ENCODE measurements around the gene PRKAR1B. TPM values are rescaled to one million over a fixed set of nuclear protein-coding genes. Genes with fewer than 3 reads are reported as not detected.

The PRKAR1B gene
- total and polyA plus RNA-seq, 2 donors, result 13.7 to 15.4 TPM

DNA sequence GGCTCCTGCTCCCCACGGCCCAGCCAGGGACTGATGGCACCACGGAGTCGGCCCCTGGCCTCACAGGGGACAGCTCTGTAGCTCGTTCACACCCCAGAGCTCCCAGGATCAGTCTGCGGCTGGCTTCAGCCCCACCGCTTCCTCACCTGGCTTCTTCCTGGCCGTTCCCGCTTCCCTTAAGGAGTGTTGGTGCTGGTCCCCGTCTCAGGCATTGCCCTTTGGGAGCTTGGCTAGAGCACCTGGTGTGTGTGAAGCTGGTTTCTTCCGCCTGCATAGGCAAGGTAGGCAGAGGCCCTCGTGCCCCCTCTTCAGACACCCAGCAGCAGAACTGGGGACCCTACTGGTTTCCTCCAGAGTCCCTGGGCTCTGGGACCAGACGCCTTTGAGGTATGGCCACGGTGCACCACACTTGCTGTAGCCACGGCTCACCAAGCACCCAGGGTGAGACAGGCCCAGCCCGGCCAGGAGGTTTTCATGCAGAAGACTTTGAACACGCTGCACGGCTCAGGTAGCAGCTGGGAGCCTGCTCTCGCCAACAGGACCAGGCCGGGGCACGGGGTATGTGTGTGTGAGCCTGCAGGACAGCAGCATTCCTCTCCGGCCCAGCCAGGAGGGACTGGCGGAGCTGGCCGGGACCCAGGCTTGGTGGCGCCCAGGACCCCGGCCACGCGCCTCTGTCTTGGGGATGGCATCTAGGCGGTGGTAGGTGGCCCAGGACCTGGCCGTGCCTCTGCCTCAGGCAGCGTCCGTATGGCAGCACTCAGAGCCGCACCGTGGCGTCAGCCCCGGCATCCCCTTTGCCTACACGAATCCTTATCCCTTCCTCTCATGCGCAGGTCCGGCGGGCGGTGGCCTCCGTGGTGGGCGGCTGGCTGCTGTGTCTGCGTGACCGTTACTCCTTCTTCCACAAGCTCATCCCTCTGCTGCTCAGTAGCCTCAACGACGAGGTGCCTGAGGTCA is 13.2 kb upstream of the PRKAR1B start:
- no peaks in the 10 kb centered on the region for H3K27me3 ChIP-seq (ENCODE audit: control insufficient read depth in 2 of 2, insufficient read depth in 1 of 2, low read length in 1 of 2)
- H3K4me1 ChIP-seq (ENCODE audit: control insufficient read depth in 2 of 2, insufficient read depth in 2 of 2, low read length in 2 of 2), result no peaks in the 10 kb centered on the region
- 97% methylated on average over 46 of the region's 46 CpGs for WGBS
- H3K9me3 ChIP-seq (ENCODE audit: control insufficient read depth in 2 of 2, insufficient read depth in 1 of 2, low read length in 1 of 2), result peaks cover 0 to under 1% of the 10 kb centered on the region in 2 donors
- H3K27ac ChIP-seq (ENCODE audit: low read depth in 1 of 2, low read length in 1 of 2), result no peak overlapping the region
- no peak overlapping the region for H3K4me3 ChIP-seq (ENCODE audit: low read length in 2 of 2)
- H3K36me3 ChIP-seq (ENCODE audit: control insufficient read depth in 2 of 2, insufficient read depth in 2 of 2, low read length in 1 of 2), result peaks cover 17 to 34% of the 10 kb centered on the region in 2 donors
- DNase-seq (ENCODE audit: low read depth in 6 of 9, low spot score in 9 of 9), result no peak

DNA sequence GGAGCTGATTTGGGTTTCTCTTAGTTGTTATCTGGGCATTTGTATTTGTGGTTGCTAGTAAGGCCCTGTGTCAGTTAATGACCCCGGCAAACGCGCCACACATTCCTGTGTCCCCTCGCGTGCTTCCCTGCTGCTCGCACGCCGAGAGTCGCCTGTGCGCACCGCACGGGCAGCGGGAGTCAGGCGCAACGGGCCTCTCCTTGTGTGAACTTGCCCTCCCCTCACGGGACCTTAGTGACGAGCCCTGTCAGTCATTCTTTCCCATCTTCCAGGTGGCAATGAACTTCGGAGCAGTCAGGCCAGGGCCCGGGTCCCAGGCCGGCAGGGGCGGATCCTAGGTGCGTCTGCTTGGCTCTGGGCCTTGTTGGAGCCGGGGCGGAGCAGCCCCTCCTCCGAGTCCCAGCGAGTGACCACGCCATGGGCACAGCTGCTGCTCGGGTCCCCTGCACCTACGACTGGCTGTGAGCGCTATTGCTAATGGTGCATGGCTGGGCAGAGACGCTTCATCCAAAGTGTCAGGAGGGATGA is 12.4 kb upstream of the PRKAR1B start:
- WGBS, result 97% methylated on average over 31 of the region's 31 CpGs

DNA sequence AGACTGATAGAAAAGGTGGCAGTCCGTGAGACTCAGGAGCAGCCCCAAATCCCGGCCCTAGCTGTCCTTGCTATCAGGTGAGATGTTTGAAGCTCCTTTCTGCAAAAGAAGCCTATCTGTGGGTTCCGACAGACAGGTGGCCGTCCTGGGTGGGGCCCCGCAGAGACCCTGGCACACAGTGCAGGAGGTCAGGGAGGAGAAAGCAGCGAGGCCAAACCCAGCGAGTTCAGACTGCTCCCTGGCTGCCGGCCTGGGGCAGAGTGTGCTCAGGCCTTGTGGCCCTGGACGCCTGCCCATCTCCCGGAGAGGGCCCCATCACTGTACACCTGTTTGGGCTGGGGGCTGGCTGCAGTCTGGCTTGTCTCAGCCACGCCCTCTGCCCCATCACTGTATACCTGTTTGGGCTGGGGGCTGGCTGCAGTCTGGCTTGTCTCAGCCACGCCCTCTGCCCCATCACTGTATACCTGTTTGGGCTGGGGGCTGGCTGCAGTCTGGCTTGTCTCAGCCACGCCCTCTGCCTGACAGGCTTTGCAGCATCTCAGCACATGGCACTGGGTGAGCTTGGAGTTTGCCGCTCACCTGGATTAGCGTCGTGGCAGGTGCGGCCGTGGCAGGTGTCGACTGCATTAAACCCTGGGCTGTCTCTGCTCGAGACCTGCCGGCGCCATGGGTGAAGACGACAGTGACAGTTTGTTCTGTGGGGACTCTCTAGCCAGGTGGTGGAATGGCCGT is 11.8 kb upstream of the PRKAR1B start:
- Histone ChIP-seq H3K4me3 (ENCODE audit: low read length in 2 of 2) (no peak overlapping the region), H3K4me1 (ENCODE audit: control insufficient read depth in 2 of 2, insufficient read depth in 2 of 2, low read length in 2 of 2) (no peaks in the 10 kb centered on the region), H3K9me3 (ENCODE audit: control insufficient read depth in 2 of 2, insufficient read depth in 1 of 2, low read length in 1 of 2) (peaks cover 2 to 9% of the 10 kb centered on the region in 2 donors), H3K36me3 (ENCODE audit: control insufficient read depth in 2 of 2, insufficient read depth in 2 of 2, low read length in 1 of 2) (peaks cover 15 to 35% of the 10 kb centered on the region in 2 donors), H3K27me3 (ENCODE audit: control insufficient read depth in 2 of 2, insufficient read depth in 1 of 2, low read length in 1 of 2) (no peaks in the 10 kb centered on the region), H3K27ac (ENCODE audit: low read depth in 1 of 2, low read length in 1 of 2) (no peak overlapping the region)
- no peak for DNase-seq (ENCODE audit: low read depth in 6 of 9, low spot score in 9 of 9)
- 96% methylated on average over 24 of the region's 24 CpGs for WGBS

More for the DNA sequence above, 12.4 kb upstream of the PRKAR1B start:
- Histone ChIP-seq H3K4me3 (ENCODE audit: low read length in 2 of 2) (no peak overlapping the region), H3K9me3 (ENCODE audit: control insufficient read depth in 2 of 2, insufficient read depth in 1 of 2, low read length in 1 of 2) (peaks cover 0 to 8% of the 10 kb centered on the region in 2 donors), H3K27me3 (ENCODE audit: control insufficient read depth in 2 of 2, insufficient read depth in 1 of 2, low read length in 1 of 2) (no peaks in the 10 kb centered on the region), H3K27ac (ENCODE audit: low read depth in 1 of 2, low read length in 1 of 2) (no peak overlapping the region), H3K4me1 (ENCODE audit: control insufficient read depth in 2 of 2, insufficient read depth in 2 of 2, low read length in 2 of 2) (no peaks in the 10 kb centered on the region), H3K36me3 (ENCODE audit: control insufficient read depth in 2 of 2, insufficient read depth in 2 of 2, low read length in 1 of 2) (peaks cover 15 to 35% of the 10 kb centered on the region in 2 donors)
- DNase-seq (ENCODE audit: low read depth in 6 of 9, low spot score in 9 of 9), result no peak

DNA sequence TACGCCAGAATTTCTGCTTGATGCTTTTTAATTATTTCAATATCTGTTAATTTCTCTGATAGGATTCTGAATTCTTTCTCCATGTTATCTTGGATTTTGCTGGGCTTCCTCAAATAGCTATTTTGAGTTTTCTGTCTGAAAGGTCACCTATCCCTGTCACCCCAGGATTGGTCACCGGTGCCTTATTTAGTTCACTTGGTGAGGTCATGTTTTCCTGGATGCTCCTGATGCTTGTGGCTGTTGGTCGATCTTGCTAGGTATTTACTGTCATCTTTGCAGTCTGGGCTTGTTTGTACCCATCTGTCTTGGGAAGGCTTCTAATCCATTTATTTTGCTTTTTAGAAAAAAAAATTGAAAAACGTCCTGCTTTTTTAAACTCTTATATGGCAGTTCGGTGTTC is 11.2 kb upstream of the PRKAR1B start:
- Histone ChIP-seq H3K27me3 (ENCODE audit: control insufficient read depth in 2 of 2, insufficient read depth in 1 of 2, low read length in 1 of 2) (no peaks in the 10 kb centered on the region), H3K27ac (ENCODE audit: low read depth in 1 of 2, low read length in 1 of 2) (no peak overlapping the region), H3K36me3 (ENCODE audit: control insufficient read depth in 2 of 2, insufficient read depth in 2 of 2, low read length in 1 of 2) (peaks cover 15 to 35% of the 10 kb centered on the region in 2 donors), H3K4me3 (ENCODE audit: low read length in 2 of 2) (no peak overlapping the region), H3K9me3 (ENCODE audit: control insufficient read depth in 2 of 2, insufficient read depth in 1 of 2, low read length in 1 of 2) (peaks cover 2 to 12% of the 10 kb centered on the region in 2 donors), H3K4me1 (ENCODE audit: control insufficient read depth in 2 of 2, insufficient read depth in 2 of 2, low read length in 2 of 2) (no peaks in the 10 kb centered on the region)
- WGBS, result 96% methylated on average over 5 of the region's 5 CpGs
- no peak for DNase-seq (ENCODE audit: low read depth in 6 of 9, low spot score in 9 of 9)

DNA sequence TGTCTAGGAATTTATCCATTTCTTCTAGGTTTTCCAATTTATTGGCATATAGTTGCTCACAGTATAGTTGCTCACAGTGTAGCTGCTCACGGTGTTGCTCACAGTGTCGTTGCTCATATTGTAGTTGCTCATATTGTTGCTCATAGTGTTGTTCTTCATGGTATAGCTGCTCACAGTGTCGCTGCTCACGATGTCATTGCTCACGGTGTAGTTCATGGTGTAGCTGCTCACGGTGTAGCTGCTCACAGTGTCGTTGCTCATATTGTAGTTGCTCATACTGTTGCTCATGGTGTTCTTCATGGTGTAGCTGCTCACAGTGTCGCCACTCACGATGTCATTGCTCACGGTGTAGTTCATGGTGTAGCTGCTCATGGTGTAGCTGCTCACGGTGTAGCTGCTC is 7.7 kb upstream of the PRKAR1B start:
- DNase-seq (ENCODE audit: low read depth in 6 of 9, low spot score in 9 of 9), result no peak
- no peak overlapping the region for H3K27ac ChIP-seq (ENCODE audit: low read depth in 1 of 2, low read length in 1 of 2)
- no peaks in the 10 kb centered on the region for H3K27me3 ChIP-seq (ENCODE audit: control insufficient read depth in 2 of 2, insufficient read depth in 1 of 2, low read length in 1 of 2)
- H3K4me3 ChIP-seq (ENCODE audit: low read length in 2 of 2), result no peak overlapping the region
- H3K4me1 ChIP-seq (ENCODE audit: control insufficient read depth in 2 of 2, insufficient read depth in 2 of 2, low read length in 2 of 2), result no peaks in the 10 kb centered on the region
- H3K9me3 ChIP-seq (ENCODE audit: control insufficient read depth in 2 of 2, insufficient read depth in 1 of 2, low read length in 1 of 2), result peaks cover 2 to 12% of the 10 kb centered on the region in 2 donors
- WGBS, result 98% methylated on average over 11 of the region's 11 CpGs
- H3K36me3 ChIP-seq (ENCODE audit: control insufficient read depth in 2 of 2, insufficient read depth in 2 of 2, low read length in 1 of 2), result peaks cover 14 to 37% of the 10 kb centered on the region in 2 donors

DNA sequence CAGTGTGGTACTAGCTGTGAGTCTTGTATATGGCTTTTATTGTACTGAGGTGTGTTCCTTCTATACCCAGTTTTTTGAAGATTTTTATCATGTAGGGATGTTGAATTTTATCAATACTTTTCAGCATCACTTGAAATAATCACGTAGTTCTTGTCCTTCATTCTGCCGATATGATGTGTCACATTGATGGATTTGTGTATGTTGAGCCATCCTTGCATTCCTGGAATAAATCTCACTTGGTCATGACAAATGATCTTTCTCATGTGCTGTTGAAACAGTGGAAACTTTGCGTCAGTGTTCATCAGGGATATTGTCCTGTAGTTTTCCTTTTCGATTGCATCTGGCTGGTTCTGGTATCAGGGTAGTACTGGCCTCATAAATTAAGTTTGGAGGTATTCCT is 7.1 kb upstream of the PRKAR1B start:
- Histone ChIP-seq H3K4me1 (ENCODE audit: control insufficient read depth in 2 of 2, insufficient read depth in 2 of 2, low read length in 2 of 2) (no peaks in the 10 kb centered on the region), H3K36me3 (ENCODE audit: control insufficient read depth in 2 of 2, insufficient read depth in 2 of 2, low read length in 1 of 2) (peaks cover 20 to 38% of the 10 kb centered on the region in 2 donors), H3K9me3 (ENCODE audit: control insufficient read depth in 2 of 2, insufficient read depth in 1 of 2, low read length in 1 of 2) (peaks cover 2 to 12% of the 10 kb centered on the region in 2 donors), H3K27me3 (ENCODE audit: control insufficient read depth in 2 of 2, insufficient read depth in 1 of 2, low read length in 1 of 2) (no peaks in the 10 kb centered on the region), H3K4me3 (ENCODE audit: low read length in 2 of 2) (no peak overlapping the region), H3K27ac (ENCODE audit: low read depth in 1 of 2, low read length in 1 of 2) (no peak overlapping the region)
- 99% methylated on average over 4 of the region's 4 CpGs for WGBS
- DNase-seq (ENCODE audit: low read depth in 6 of 9, low spot score in 9 of 9), result no peak

DNA sequence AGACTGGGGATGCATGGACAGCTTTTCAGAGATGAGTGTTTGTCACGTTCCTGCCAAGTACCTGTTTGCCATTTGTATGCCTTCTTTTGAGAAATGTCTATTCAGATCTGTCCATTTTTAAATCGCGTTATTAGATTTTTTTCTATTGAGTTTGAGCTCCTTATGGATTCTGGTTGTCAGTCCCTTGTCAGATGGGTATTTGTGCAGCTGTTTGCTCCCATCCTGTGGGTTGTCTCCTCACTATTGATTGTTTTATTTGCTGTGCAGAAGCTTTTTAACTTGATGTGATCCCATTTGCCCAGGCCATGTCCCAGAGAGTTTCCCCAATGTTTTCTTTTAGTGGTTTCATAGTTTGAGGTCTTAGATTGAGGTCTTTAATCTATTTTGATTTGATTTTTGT is 5.5 kb upstream of the PRKAR1B start:
- peaks cover 5% of the 10 kb centered on the region in 2 donors for H3K4me1 ChIP-seq (ENCODE audit: control insufficient read depth in 2 of 2, insufficient read depth in 2 of 2, low read length in 2 of 2)
- H3K36me3 ChIP-seq (ENCODE audit: control insufficient read depth in 2 of 2, insufficient read depth in 2 of 2, low read length in 1 of 2), result peaks cover 20 to 34% of the 10 kb centered on the region in 2 donors
- no peak overlapping the region for H3K4me3 ChIP-seq (ENCODE audit: low read length in 2 of 2)
- no peaks in the 10 kb centered on the region for H3K27me3 ChIP-seq (ENCODE audit: control insufficient read depth in 2 of 2, insufficient read depth in 1 of 2, low read length in 1 of 2)
- no peak for DNase-seq (ENCODE audit: low read depth in 6 of 9, low spot score in 9 of 9)
- H3K9me3 ChIP-seq (ENCODE audit: control insufficient read depth in 2 of 2, insufficient read depth in 1 of 2, low read length in 1 of 2), result peaks cover 2 to 12% of the 10 kb centered on the region in 2 donors
- 98% methylated on average over 3 of the region's 3 CpGs for WGBS
- no peak overlapping the region for H3K27ac ChIP-seq (ENCODE audit: low read depth in 1 of 2, low read length in 1 of 2)

DNA sequence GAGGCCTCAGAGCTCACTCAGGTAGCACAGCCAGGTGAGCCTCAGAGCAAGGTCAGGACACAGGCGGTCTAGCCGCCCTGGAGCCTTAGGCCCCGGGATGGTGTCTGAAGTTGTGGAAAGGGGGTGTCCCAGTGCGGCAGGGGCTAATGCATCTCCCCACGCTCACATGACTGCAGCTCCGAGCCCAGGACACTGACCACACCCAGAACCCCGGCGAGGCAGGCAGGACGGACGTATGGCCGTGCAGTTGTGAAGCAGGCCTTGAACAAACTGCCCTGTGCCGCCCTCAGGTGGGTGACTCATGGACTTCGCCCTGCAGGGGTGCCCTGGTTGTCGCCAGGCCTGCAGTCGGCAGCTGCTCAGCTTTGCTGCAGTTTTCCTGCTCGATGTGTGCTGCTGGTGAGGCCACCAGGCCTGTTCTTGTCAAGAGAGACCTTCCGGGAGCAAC is 5.0 kb upstream of the PRKAR1B start:
- no peak for DNase-seq (ENCODE audit: low read depth in 6 of 9, low spot score in 9 of 9)
- Histone ChIP-seq H3K27me3 (ENCODE audit: control insufficient read depth in 2 of 2, insufficient read depth in 1 of 2, low read length in 1 of 2) (no peaks in the 10 kb centered on the region), H3K36me3 (ENCODE audit: control insufficient read depth in 2 of 2, insufficient read depth in 2 of 2, low read length in 1 of 2) (peaks cover 20 to 34% of the 10 kb centered on the region in 2 donors), H3K27ac (ENCODE audit: low read depth in 1 of 2, low read length in 1 of 2) (no peak overlapping the region), H3K4me1 (ENCODE audit: control insufficient read depth in 2 of 2, insufficient read depth in 2 of 2, low read length in 2 of 2) (peaks cover 5 to 6% of the 10 kb centered on the region in 2 donors), H3K9me3 (ENCODE audit: control insufficient read depth in 2 of 2, insufficient read depth in 1 of 2, low read length in 1 of 2) (peaks cover 2 to 12% of the 10 kb centered on the region in 2 donors), H3K4me3 (ENCODE audit: low read length in 2 of 2) (no peak overlapping the region)
- WGBS, result 92% methylated on average over 17 of the region's 17 CpGs
